ENCODE results near the gene TRPM6. TPM values are rescaled to one million over a fixed set of nuclear protein-coding genes. Genes with fewer than 3 reads are reported as not detected.

Gene TRPM6
- total and polyA plus RNA-seq, 11 donors: 0.08 to 0.75 (median 0.34) TPM; not detected in 2

GRCh38 chr9:74920944-74921626 is 33.4 kb upstream of the TRPM6 start:
- no peaks in the 10 kb centered on the region for H3K4me1 ChIP-seq
- no peaks in the 10 kb centered on the region for H3K9me3 ChIP-seq
- DNase-seq (no peak), ATAC-seq (no peak)
- no peak overlapping the region for H3K27ac ChIP-seq
- TF ChIP-seq CTCF (IDR thresholded peaks at IDR 0.05) (no peak), POLR2A (IDR thresholded peaks at IDR 0.05) (no peak)
- H3K36me3 ChIP-seq: no peaks in the 10 kb centered on the region
- intact Hi-C loops (cut with DNase I): loop anchor here in 1 of 10 donors (10.0 kb wide), 1 partner anchor 74 kb away; no protein-coding TSS in a partner anchor
- no peaks in the 10 kb centered on the region for H3K27me3 ChIP-seq
- no peak overlapping the region for H3K4me3 ChIP-seq
- 74 to 84% (median 83%) methylated on average over 3 of the region's 3 CpGs for WGBS, 4 donors

- Histone ChIP-seq H3K27me3 (peaks cover 0 to 9% (median 0%) of the 10 kb centered on the region in 9 donors), H3K4me3 (no peak overlapping the region), H3K4me1 (no peaks in the 10 kb centered on the region), H3K27ac (no peak overlapping the region), H3K36me3 (no peaks in the 10 kb centered on the region), H3K9me3 (peaks cover 0 to 22% (median 7%) of the 10 kb centered on the region in 12 donors)
- 94 to 96% (median 95%) methylated on average over 2 of the region's 2 CpGs; no CpG with 5 or more reads in 1 of the 4 donors for WGBS, 4 donors
- intact Hi-C loops (cut with DNase I): no loop called here
- DNase-seq (no peak), ATAC-seq (no peak)
- no peak for TF ChIP-seq CTCF (IDR thresholded peaks at IDR 0.05)
- TF ChIP-seq POLR2A (IDR thresholded peaks at IDR 0.05): no peak
Observed at GRCh38 chr9:74910036-74910435, 22.3 kb upstream of the TRPM6 start.

GRCh38 chr9:74908665-74909064 is 20.9 kb upstream of the TRPM6 start:
- DNase-seq: no peak
- Histone ChIP-seq H3K36me3 (no peaks in the 10 kb centered on the region), H3K27ac (no peak overlapping the region), H3K9me3 (peaks cover 0 to 22% (median 7%) of the 10 kb centered on the region in 12 donors), H3K4me3 (no peak overlapping the region), H3K27me3 (peaks cover 0 to 9% (median 0%) of the 10 kb centered on the region in 9 donors), H3K4me1 (no peaks in the 10 kb centered on the region)
- no peak for ATAC-seq
- 64 to 91% (median 73%) methylated on average over 4 of the region's 4 CpGs for WGBS, 4 donors
- intact Hi-C loops (cut with DNase I): no loop called here
- TF ChIP-seq POLR2A (IDR thresholded peaks at IDR 0.05): no peak
- no peak for TF ChIP-seq CTCF (IDR thresholded peaks at IDR 0.05)

- 80 to 92% (median 84%) methylated on average over 3 of the region's 3 CpGs for WGBS, 4 donors
- DNase-seq: no peak
- TF ChIP-seq CTCF (IDR thresholded peaks at IDR 0.05): no peak
- TF ChIP-seq POLR2A (IDR thresholded peaks at IDR 0.05): no peak
- intact Hi-C loops (cut with DNase I): no loop called here
- ATAC-seq: no peak
- Histone ChIP-seq H3K36me3 (no peaks in the 10 kb centered on the region), H3K27me3 (peaks cover 0 to 9% (median 0%) of the 10 kb centered on the region in 9 donors), H3K4me1 (no peaks in the 10 kb centered on the region), H3K4me3 (no peak overlapping the region), H3K27ac (no peak overlapping the region), H3K9me3 (peaks cover 0 to 11% (median 2%) of the 10 kb centered on the region in 12 donors)
Observed at GRCh38 chr9:74907085-74907484, 19.4 kb upstream of the TRPM6 start.
